Transverse colon (tissue), 3 donors: ENCODE results near the gene GABRQ.

ENCODE experiments used
- CTCF ChIP-seq, 5 experiments: fragments of 200-600 bp in 3 of 5; fragments of 450-650 bp in 2 of 5; sonication (generic) in 3 of 5; IDR thresholded peaks; 1 replicate in 2 of 5; 2 replicates in 3 of 5; pipeline ENCODE4 v1.5.1; 2016 to 2017; ENCODE audit warnings: antibody characterized with exemption in 5 of 5, inconsistent platforms in 3 of 5, mild to moderate bottlenecking in 2 of 5, moderate library complexity in 1 of 5
- EP300 ChIP-seq: sonication (generic); formaldehyde crosslinking; IDR thresholded peaks from one replicate; pipeline ENCODE4 v1.6.1; 2017; ENCODE audit warnings: antibody characterized with exemption, low read depth
- POLR2A ChIP-seq: fragments of 450-650 bp; IDR thresholded peaks from one replicate; pipeline ENCODE4 v1.6.1; 2016; ENCODE audit warnings: antibody characterized with exemption, mild to moderate bottlenecking, moderate library complexity

GRCh38 chrX:152641996-152642395, 4.3 kb downstream of the GABRQ start:
- TF ChIP-seq CTCF (IDR thresholded peaks at IDR 0.05) (no peak), EP300 (no peak), POLR2A (no peak)
